KOPT-K1 (cell line): ENCODE data around the gene FRYL.
"Not testable (repeated sequence)": the region's sequence is repeated elsewhere in the genome, so short reads cannot be mapped to it uniquely, and the experiment has no call there.

Experiments
- H3K27ac ChIP-seq: fragments of 200-600 bp; sonication (generic); 2 replicates; pipeline ENCODE4 v1.5.1; 2016; ENCODE audit warnings: antibody characterized with exemption, mild to moderate bottlenecking, low read depth, low read length; ENCODE audit not compliant: poor library complexity, severe bottlenecking
- H3K36me3 ChIP-seq: fragments of 200-600 bp; sonication (generic); 2 replicates; pipeline ENCODE4 v1.5.1; 2017; ENCODE audit warnings: antibody characterized with exemption, mild to moderate bottlenecking, low read length, moderate library complexity; ENCODE audit not compliant: insufficient read depth
- H3K9me3 ChIP-seq: fragments of 200-600 bp; sonication (generic); 2 replicates; pipeline ENCODE4 v1.5.1; 2017; ENCODE audit warnings: antibody characterized with exemption, low read length, mild to moderate bottlenecking; ENCODE audit not compliant: insufficient read depth, poor library complexity, severe bottlenecking

The FRYL gene

DNA sequence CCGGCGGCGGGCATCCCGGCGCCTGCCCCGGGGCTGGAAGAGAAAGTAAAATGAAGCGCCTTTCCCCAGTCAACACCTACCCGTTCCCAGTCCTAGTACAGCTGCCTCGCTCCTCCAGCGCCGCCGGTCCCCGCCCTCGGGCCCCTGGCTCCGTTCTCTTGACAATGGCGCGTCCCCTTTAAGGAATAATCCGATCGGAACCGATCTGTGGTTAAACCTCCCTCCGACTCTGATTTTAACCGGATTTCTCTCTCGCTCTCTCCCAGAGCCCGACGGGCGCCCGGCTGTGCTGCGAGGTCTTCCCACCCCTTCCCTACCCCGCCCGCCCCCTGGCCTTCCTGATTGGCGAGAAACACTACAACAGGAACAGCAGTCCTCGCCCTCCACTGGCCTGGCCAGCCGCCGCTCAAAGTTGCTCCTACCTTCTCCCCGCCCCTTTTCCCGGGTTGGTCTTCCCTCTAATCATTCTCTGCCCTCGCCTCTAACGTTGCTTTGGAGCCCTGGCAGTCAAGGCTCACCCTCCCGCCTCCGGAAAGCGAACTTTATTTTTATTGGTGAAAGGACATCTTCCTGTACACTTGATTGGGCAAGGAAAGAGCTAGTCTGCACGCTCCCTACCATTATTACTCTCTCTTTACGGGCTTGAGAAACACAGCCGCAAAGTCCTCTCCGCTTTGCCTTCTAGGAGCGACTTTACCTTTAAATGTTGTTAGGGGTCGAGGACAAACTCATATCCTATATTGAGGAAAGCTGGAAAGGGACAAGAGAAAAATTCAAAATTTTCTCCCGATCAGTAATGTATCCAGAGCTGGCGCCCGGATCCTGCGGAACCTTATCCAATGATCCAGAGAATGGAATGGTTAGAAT lies at the start of gene FRYL:
FRYL (minus strand) TSS at position 282 of the 867 bp plus-strand sequence. CDS start 145,869 bp downstream, outside the sequence.
- Histone ChIP-seq H3K9me3 (no peaks in the 10 kb centered on the region), H3K36me3 (no peaks in the 10 kb centered on the region), H3K27ac (peak within 1 kb of the TSS; percentile 92)

DNA sequence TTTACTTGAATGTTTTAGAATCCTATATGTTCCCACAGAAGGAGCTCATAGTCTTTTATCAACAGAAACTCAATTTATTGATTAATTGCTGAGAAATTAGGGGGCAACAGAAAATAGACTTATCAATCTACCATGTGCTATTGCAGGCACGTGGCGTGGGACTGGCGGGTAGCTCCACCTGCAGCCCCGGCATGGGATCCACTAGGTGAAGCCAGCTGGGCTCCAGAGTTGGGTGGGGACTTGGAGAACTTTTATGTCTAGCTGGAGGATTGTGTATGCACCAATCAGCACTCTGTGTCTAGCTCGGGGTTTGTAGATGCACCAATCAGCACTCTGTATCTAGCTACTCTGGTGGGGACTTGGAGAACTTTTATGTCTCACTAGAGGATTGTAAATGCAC lies 47.5 kb upstream of the FRYL start:
- Histone ChIP-seq H3K9me3 (no peaks in the 10 kb centered on the region), H3K27ac (no peak overlapping the region), H3K36me3 (0 out of 2 replicates have a peak, but pooled peaks cover 1% of the 10 kb centered on the region)

DNA sequence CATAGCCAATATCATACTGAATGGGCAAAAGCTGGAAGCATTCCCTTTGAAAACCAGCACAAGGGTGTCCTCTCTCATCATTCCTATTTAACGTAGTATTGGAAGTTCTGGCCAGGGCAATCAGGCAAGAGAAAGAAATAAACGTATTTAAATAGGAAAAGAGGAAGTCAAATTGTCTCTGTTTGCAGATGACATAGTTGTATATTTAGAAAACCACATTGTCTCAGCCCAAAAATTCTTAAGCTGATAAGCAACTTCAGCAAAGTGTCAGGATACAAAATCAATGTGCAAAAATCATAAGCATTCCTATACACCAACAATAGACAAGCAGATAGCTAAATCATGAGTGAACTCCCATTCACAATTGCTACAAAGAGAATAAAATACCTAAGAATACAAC lies 41.4 kb upstream of the FRYL start:
- not testable (repeated sequence) for H3K9me3 ChIP-seq, H3K36me3 ChIP-seq, H3K27ac ChIP-seq

DNA sequence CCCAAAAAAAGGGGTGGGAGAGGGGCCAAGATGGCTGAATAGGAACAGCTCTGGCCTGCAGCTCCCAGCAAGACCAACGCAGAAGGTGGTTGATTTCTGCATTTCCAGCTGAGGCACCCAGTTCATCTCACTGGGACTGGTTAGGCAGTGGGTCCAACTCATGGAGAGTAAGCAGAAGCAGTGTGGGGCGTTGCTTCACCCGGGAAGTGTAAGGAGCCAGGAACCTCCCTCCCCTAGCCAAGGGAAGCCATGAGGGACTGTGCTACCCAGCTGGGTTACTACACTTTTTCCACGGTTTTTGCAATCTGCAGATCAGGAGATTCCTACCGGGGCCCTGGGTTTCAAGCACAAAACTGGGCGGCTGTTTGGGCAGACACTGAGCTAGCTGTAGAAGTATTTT lies 36.9 kb upstream of the FRYL start:
- Histone ChIP-seq H3K27ac (no peak overlapping the region), H3K36me3 (no peaks in the 10 kb centered on the region), H3K9me3 (no peaks in the 10 kb centered on the region)

DNA sequence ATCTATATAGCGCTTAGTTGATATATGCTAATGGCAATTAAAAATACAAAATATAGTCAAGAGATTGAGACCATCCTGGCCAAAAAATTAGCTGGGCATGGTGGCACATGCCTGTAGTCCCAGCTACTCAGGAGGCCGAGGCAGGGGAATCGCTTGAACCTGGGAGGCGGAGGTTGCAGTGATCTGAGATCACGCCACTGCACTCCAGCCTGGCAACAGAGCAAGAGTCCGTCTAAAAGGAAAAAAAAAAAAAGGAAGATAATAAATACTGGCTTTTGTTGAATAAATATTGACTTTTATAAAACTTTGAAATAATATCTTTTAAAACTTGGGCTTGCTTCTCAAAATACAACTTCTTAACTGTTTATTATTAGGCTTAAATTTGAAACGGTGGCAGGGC lies 36.2 kb upstream of the FRYL start:
- H3K27ac ChIP-seq, H3K9me3 ChIP-seq: not testable (repeated sequence)

DNA sequence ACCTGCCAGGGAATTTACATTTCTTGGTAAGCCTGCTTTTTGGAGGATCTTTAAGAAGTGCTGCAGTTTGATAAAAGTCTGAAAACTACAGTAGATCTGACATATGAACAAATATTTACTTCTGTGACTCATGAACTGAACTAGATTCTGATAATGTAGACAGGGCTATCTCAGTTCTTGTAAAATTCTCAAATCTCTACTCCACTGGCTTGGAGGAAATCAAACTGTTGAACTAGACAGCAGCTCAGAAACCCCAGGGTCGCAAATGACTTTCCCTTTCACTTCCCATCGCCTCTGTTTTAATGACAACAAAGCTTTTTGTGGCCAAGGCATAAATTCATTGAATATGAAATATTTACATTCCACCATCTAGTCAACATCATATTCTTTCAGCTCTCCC lies 35.4 kb upstream of the FRYL start:
- H3K27ac ChIP-seq, result peak overlapping the region; percentile 38
- H3K9me3 ChIP-seq, result no peaks in the 10 kb centered on the region
- H3K36me3 ChIP-seq, result no peaks in the 10 kb centered on the region

More for the DNA sequence above, 36.2 kb upstream of the FRYL start:
- not testable (repeated sequence) for H3K36me3 ChIP-seq

DNA sequence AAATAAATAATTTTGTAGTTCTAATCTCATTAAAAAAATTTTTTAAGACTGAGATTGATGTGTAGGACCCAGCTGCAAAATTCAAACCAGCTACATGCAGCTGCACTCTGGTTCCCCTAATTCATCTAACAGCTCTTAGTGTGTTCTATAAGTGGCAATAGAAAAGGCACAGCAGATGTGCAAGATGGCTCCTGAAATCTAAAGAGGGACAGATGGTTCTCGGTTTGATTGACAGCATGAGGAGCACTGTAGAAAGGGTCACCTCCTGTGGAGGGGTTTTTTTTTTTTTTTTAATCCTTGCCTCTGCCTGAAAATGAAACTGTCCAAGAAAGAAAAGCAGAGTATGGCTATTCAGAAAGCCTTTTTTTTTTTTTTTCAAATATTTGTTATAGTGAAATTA lies 33.9 kb upstream of the FRYL start:
- no peaks in the 10 kb centered on the region for H3K9me3 ChIP-seq
- H3K27ac ChIP-seq, result no peak overlapping the region
- no peaks in the 10 kb centered on the region for H3K36me3 ChIP-seq

DNA sequence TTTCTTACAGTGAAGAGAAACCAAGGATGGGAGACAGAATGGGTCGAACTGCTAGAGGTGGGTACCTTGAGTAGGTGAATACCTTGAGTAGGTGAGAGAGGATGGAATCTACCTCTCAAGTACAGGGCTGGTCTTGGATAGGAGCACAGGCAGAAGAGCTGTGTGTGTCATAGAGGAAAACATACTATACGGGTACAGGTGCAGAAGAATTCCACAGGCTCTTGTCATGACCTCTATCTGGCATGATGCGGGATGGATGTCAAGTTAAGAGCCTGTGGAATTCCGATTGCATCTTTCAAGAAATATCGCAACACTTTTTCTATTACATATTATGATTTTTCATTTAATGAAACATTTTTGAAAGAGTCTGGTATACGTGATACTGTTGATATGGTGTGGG lies 32.8 kb upstream of the FRYL start:
- Histone ChIP-seq H3K36me3 (no peaks in the 10 kb centered on the region), H3K27ac (no peak overlapping the region), H3K9me3 (no peaks in the 10 kb centered on the region)

DNA sequence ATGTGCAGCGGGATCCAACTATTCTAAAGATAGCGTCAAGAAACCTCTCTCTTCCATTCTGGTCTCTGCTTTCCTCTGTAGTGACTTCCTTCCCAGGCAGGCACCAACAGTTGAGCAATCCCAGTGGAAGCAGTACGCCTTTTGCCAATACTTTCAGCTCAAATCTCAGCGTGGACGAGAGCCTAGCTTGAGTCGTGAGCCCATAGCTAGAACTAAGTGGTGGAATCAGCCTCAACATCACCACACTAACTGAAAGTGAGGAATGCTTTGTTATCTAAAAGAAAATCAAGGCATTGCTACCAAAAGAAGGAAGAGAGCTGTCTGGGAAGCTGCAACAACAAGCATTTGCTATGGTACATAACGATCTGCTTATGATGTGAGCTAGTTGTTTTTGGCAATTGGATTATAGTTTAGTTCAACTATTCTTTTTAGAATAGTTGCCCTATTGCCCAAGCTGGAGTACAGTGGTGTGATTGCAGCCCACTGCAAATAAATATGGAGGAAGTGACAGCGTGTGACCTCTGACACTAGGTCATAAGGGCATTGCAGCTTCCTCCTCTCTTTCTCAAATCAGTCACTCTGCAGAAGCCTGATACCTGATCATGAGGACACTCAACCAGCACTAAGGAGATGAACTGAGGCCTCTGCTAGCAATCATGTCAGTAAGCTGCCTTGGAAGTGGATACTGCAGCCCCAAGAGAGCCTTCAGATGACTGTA lies 24.7 kb upstream of the FRYL start:
- H3K27ac ChIP-seq, result no peak overlapping the region
- H3K9me3 ChIP-seq, result no peaks in the 10 kb centered on the region
- no peaks in the 10 kb centered on the region for H3K36me3 ChIP-seq

DNA sequence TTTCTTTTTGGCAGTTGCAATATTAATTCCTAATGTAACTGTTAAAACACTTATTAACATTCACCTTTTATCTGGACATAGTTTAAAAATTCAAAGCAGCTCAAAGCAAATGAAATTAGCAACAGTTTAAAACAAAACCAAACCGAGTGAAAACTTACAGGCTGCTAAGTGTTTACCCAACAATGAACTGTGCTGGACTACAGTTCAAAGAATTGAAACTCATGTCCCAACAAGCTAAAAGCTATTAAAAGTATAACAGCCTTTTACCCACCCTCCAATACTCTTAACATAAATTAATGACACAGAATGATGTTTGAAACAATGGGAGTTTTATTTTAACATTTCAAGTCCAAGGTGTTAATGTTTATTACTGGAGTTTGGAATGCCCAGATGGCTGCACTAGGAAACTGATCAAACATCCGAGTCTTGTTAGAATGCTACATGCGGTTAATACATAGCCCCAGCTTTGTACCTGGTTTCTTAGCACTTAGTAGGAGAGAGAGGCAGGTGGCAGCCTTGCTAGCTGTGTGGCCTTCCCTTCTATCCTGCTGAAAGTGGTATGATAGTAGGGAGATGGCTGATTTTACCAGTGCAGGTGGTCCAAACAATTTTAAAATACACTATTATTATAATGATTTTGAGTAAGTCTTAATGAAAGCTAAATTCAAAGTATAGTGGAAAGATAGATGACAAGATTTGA lies 21.1 kb upstream of the FRYL start:
- Histone ChIP-seq H3K9me3 (no peaks in the 10 kb centered on the region), H3K27ac (no peak overlapping the region), H3K36me3 (no peaks in the 10 kb centered on the region)

DNA sequence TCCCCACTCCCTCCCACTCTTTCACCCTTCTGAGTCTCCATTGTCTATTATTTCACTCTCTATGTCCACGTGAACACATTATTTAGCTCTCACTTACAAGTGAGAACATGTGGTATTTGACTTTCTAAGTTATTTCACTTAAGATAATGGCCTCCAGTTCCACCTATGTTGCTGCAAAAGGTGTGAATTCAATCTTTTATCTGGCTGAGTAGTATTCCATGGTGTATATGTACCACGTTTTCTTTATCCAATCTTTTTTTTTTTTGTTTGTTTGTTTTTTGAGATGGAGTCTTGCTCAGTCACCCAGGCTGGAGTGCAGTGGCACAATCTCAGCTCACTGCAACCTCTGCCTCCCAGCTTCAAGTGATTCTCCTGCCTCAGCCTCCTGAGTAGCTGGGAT lies 20.1 kb upstream of the FRYL start:
- not testable (repeated sequence) for H3K36me3 ChIP-seq, H3K9me3 ChIP-seq, H3K27ac ChIP-seq

DNA sequence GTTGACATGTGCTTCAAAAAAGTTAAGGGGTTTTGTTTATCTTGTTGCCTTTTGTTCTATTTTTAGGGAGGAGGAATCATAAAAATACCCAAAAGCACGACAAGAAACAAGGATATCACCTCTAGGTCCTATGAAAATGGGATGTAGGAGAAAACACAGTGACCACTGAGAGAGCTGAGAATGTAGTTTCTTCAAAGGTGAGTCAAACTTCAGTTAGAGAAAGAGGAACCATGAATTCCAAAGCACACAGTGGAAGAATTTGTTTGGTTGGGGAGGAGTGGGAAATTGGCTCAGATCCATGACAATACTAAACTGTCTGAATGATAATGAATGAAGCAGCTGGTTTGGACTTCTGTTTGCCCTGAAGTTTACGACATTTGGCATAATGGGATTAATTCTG lies 19.1 kb upstream of the FRYL start:
- no peaks in the 10 kb centered on the region for H3K36me3 ChIP-seq
- no peaks in the 10 kb centered on the region for H3K9me3 ChIP-seq
- H3K27ac ChIP-seq, result no peak overlapping the region

DNA sequence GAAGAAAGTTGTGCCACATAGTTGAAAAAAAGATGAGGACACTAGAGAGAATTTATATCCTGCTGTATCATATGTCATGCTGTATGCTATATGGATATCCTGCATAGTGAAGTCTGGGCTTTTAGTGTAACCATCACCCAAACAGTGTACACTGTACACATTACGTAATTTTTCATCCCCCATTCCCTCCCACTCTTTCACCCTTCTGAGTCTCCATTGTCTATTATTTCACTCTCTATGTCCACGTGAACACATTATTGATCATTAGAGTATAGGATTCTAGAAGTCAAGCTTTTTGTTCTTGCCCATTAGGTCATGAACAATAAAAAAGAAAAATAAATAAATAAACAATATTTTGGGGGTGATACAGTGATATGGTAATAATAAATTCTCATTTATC lies 18.0 kb upstream of the FRYL start:
- H3K36me3 ChIP-seq, result no peaks in the 10 kb centered on the region
- no peak overlapping the region for H3K27ac ChIP-seq
- no peaks in the 10 kb centered on the region for H3K9me3 ChIP-seq

DNA sequence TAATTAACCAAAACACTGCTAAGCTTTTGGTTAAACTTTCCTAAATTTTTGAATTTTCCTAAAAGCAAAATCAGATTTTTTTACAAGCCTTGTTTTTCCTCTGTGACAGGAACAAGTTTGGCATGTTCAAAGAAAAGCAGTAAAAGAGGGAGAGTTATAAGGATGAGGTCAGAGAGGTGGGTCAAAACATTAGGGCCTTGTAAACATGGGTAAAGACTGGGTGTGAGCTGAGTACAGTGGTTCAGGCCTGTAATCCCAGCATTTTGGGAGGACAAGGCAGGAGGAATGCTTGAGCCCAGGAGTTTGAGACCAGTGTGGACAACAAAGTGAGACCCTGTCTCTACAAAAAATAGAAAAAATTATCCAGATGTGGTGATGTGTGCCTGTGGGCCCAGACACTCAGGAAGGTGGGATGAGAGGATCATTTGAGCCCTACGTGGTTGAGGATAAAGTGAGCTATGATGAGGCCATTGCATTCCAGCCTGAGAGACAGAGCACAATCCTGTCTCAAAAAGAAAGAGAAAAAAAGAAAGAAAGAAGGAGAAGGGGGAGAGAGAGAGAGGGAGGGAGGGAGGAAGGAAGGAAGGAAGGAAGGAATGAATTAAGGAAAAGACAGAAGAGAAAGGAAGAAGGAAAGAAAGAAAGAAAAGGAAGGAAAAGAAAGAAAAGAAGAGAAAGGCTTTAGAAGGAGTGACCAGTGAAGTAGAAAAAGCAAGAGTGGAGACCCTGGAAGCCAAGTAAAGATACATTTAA lies 17.0 kb upstream of the FRYL start:
- Histone ChIP-seq H3K9me3 (no peaks in the 10 kb centered on the region), H3K27ac (no peak overlapping the region), H3K36me3 (no peaks in the 10 kb centered on the region)
